Endometrial microvascular endothelial cells (primary cell): ENCODE measurements around the gene ANO10. TPM values are rescaled to one million over a fixed set of nuclear protein-coding genes. Genes with fewer than 3 reads are reported as not detected.
"Not testable (repeated sequence)": the region's sequence is repeated elsewhere in the genome, so short reads cannot be mapped to it uniquely, and the experiment has no call there.

Experiments used
- in situ Hi-C: cut with HindIII; loops from 2 replicates; pipeline ENCODE4 v1.10.0; 2017; ENCODE audit warnings: low sequenced_read_pairs, low pct_unique_long_range_greater_than_20kb; ENCODE audit errors: inconsistent ontology term
- total RNA-seq: library from RNA; depleted of rRNA; stranded (reverse); fragments of >200 nt; gene quantifications from one replicate; pipeline ENCODE4 v1.2.3, GENCODE V29; 2015; ENCODE audit errors: inconsistent ontology term

Gene ANO10
- total RNA-seq, 1 donor from 2014 or later: 97.8 TPM

GRCh38 chr3:43497422-43497821 lies 124.4 kb downstream of the ANO10 start:
- in situ Hi-C loops: loop anchor here (25.0 kb wide), 1 partner anchor 285 kb away; no protein-coding TSS in a partner anchor

DNA sequence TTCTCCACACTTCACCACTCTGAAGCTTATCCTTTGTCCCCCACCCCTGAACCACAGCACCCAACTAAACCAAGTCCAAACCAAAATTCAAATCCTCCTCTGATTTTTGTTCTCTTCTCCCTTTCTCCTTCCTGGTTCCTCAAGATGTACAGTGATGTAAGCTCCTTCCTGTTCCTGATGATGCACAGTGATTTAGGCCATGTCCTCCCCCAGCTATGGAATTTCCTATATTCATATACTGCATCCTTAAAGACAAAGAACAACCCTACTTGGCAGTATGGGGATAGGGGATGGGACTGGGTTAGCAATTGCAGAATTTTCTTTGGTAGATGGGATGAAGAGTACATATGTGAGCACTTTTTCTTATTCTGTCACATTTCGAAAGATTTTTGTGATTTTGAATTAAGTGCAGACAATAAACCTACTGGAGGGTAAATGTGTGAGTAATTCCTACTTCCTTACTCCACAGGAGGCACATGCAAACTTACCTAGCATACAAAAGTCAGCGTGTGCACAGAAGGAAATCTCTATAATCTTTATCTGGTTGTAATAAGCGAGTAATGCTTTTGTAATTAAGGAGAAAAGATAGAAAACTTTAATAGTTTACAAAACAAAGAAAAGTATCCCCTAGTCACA lies 125.0 kb downstream of the ANO10 start:
- in situ Hi-C loops: loop anchor here (25.0 kb wide), 1 partner anchor 285 kb away; no protein-coding TSS in a partner anchor

GRCh38 chr3:43492932-43493331 lies 128.9 kb downstream of the ANO10 start:
- in situ Hi-C loops: loop anchor here (25.0 kb wide), 1 partner anchor 281 kb away; no protein-coding TSS in a partner anchor

DNA sequence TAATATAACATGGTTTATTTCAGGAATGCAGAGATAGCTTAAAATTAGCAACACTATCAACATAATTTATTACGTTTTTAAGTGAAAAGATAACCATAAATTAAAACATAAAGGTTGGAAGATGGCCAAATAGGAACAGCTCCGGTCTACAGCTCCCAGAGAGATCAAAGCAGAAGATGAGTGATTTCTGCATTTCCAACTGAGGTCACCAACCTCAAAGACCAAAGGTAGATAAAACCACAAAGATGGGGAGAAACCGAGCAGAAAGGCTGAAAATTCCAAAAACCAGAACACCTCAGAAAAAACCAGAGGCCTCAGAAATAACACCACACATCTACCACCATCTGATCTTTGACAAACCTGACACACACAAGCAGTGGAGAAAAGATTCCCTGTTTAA lies 130.0 kb downstream of the ANO10 start:
- in situ Hi-C loops: loop anchor here (25.0 kb wide), 1 partner anchor 280 kb away; no protein-coding TSS in a partner anchor

DNA sequence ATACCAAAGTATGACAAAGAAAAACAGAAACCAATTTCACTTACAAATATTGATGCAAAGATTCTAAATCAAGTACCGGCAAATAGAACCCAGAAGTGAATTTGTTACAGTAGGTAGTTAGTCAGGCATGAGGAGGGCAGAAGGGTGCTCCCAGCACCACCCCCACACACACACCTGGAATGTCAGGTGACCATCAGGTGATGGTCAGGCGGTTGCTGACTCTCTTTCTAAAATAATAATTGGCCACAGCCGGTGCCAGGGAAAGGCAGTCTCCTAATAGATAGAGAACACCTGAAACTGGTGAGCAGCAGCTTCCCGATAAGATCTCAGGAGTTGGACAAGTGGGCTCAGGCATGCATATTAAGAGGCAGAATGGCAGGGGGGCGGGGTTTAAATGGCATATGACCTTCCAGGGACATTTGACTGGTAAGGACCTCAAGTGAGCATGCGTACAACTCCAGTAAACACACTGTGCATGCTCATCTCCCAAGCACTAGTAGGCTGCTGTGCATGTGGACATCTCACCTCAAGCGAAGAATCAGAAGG lies 131.1 kb downstream of the ANO10 start:
- in situ Hi-C loops: loop anchor here (25.0 kb wide), 1 partner anchor 278 kb away; no protein-coding TSS in a partner anchor

DNA sequence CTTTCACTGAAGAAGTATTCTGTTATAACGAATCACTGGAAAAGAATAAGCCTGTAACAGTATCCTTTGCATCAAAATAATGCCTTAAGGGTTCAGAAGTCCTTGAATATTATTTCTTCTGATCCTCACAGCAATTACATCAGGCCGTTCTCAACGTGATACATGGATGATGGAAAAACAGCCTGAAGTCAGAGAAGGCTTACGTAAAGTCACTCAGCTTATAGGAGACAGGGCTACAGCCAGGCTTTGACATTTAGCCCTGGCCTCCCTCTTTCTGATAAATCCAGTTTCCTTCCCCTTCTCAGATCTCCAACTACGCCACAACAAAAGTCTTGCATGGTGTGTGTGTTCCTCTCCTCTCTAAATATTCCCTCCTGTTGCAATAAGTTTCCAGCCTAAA lies 131.9 kb downstream of the ANO10 start:
- in situ Hi-C loops: loop anchor here (25.0 kb wide), 1 partner anchor 278 kb away; no protein-coding TSS in a partner anchor

GRCh38 chr3:43485931-43486330 lies 135.9 kb downstream of the ANO10 start:
- in situ Hi-C loops: loop anchor here (25.0 kb wide), 1 partner anchor 274 kb away; no protein-coding TSS in a partner anchor

GRCh38 chr3:43484926-43485488 lies 136.8 kb downstream of the ANO10 start:
- in situ Hi-C loops: loop anchor here (25.0 kb wide), 1 partner anchor 273 kb away; no protein-coding TSS in a partner anchor

DNA sequence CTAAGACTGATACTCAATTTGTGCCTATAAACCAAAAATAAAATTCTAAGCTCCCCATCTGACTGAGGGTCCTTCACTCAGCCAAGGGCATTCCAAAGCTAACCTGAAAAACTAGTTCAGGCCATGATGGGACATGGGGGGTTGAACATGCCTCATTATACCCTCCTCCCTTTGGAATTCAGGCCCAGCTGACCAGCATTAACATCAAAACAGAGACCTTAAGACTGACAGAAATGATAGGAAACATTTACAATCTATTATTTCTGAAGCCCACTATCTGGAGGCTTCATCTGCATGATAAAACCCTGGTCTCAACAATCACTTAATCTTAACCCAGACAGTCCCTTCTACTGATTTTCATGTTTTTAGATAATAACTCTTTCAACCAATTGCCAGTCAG lies 140.4 kb downstream of the ANO10 start:
- in situ Hi-C loops: loop anchor here (25.0 kb wide), 1 partner anchor 269 kb away; no protein-coding TSS in a partner anchor

DNA sequence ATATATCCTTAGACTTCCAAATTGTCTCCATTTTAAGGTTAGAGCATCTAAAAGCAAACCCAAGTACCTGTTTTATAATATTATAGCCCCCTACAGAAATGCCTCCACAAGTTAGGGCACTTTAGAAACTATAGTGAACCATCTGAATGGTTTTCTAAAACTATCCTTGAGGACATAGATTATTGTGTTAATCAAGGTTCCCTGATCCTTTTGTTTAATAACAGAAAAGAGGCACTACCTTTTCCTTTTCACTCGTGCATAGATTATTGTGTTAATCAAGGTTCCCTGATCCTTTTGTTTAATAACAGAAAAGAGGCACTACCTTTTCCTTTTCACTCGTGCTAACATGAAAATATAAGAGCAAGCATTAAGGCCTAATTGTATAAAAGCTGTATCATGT lies 143.0 kb downstream of the ANO10 start:
- in situ Hi-C loops: loop anchor here (25.0 kb wide), 1 partner anchor 267 kb away; no protein-coding TSS in a partner anchor

DNA sequence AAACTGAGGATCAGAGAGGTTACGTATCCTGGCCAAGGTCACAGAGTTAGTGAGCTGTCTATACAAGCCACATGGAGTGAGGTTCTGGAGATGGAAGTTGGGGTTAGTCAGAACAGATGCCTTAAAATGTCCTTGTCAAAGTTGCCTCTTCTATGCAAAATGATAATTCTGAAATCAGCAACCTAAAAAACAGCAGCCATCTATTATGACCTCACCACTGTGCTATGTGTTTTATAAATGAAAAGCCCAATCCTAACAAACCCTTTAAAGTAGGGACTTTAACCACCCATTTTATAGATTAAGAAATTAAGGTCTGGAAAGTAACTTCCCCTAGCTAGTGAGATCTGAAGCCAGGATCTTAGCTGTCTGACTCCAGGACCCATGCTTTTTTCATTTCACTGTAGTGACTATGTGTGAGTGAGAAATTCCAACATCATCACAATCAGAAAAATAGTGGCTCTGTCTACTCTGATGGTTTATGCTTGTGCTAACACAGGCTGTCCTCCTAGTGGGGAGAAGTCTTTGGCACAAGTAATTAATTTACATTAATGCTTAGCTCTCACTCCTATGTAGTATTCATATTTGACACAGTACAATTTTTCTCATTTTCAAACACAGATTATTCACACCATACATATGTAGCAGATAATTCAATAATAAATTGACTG lies 143.6 kb downstream of the ANO10 start:
- in situ Hi-C loops: loop anchor here (25.0 kb wide), 1 partner anchor 266 kb away; no protein-coding TSS in a partner anchor

DNA sequence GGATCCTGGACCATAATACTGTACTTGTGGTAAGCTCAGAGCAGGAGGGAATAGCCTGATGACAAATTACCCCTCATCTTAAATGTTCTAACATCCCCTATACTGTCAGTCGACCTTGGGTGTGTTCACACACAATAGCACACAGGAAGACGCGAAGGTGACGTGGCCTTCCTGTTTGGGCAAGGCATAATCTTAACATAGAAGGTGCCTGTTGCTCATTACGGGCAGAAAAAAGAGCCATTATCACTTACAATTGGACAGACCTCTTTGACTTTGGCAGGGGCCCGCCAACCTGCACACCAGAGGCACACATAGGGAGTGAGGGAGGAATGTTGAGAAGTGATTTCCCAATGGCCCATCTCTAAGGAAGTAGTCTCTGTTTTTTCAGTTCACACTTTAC lies 144.2 kb downstream of the ANO10 start:
- in situ Hi-C loops: loop anchor here (25.0 kb wide), 1 partner anchor 265 kb away; no protein-coding TSS in a partner anchor

DNA sequence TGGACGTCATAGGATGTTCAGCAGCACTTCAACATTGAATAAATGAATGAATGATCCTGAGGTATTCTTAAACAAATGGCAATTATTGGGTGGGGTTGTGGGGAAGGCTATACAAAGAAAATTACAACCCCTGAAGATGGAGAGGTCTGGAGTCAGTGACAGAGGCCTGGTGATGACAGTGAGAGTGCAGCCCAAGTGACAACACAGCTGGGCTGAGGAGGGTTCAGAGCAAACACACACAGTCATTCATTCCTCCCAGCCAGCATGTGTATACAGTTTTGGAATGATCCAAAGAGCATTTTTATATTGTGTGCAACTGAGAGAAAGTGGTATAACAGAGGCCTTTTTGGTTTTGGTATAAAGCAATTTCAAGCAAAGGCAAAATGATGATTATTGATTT lies 148.1 kb downstream of the ANO10 start:
- in situ Hi-C loops: no loop called here

- in situ Hi-C loops: no loop called here
Observed at GRCh38 chr3:43473244-43473643, 148.6 kb downstream of the ANO10 start.

- in situ Hi-C loops: no loop called here
Observed at GRCh38 chr3:43468133-43468532, 153.7 kb downstream of the ANO10 start.

DNA sequence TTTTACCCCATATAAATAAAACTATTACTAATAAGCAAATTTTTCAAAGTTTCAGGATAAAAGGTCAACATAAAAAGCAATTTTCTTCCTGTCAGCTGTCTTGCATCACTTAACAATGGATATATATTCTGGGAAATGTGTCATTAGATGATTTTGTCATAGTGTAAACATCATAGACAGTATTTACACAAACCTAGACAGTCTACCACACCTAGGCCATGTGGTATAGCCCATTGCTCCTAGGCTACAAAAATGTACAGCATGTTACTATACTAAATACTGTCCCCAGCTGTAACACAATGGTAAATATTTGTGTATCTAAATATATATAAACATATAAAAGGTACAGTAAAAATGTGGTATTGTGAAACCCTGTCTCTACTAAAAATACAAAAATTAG lies 156.7 kb downstream of the ANO10 start:
- in situ Hi-C loops: no loop called here

DNA sequence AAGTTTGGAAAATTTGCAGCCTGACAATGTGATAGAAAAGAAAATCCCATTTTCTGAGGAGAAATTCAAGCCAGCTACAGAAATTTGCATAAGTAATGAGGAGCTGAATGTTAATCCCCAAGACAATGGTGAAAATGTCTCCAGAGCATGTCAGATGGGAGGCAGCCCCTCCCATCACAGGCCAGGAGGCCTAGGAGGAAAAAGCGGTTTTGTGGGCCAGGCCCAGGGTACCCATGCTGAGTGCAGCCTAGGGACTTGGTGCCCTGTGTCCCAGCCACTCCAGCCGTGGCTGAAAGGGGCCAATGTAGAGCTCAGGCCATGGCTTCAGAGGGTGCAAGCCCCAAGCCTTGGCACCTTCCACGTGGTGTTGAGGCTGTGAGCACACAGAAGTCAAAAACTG lies 159.2 kb downstream of the ANO10 start:
- in situ Hi-C loops: not testable (repeated sequence)

- in situ Hi-C loops: no loop called here
Observed at GRCh38 chr3:43461345-43461744, 160.5 kb downstream of the ANO10 start.

GRCh38 chr3:43457038-43457437 lies 164.8 kb downstream of the ANO10 start:
- in situ Hi-C loops: not testable (repeated sequence)
